Measurements from ENCODE around the gene GPR89A.

The GPR89A gene

DNA sequence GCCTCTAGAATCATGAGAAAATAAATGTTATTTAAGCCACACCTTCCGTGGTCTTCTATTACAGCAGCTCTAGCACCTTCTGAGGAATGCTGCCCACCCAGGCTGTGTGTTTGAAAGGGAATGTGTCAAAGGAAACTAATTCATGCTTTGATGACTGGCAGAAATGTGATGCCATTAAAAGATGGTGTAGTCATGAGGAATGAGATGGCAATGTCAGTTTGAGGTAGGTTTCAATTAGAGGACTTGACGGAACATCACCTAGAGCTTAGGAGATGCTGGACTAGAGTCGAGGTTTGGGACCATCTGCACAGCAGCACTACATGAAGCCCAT, 88.8 kb downstream of the GPR89A start (continued):
- TF ChIP-seq PPARA (CRISPR knock-in tag; IDR thresholded peaks at IDR 0.05; ENCODE audit: borderline replicate concordance): no peak
- TF ChIP-seq BACH2 (CRISPR knock-in tag; IDR thresholded peaks at IDR 0.05; ENCODE audit: borderline replicate concordance): no peak
- no peak for TF ChIP-seq ISL1 (CRISPR knock-in tag; IDR thresholded peaks at IDR 0.05)
- TF ChIP-seq OSR1 (CRISPR knock-in tag; IDR thresholded peaks at IDR 0.05): no peak
- TF ChIP-seq RARB (CRISPR knock-in tag; IDR thresholded peaks at IDR 0.05): no peak

DNA sequence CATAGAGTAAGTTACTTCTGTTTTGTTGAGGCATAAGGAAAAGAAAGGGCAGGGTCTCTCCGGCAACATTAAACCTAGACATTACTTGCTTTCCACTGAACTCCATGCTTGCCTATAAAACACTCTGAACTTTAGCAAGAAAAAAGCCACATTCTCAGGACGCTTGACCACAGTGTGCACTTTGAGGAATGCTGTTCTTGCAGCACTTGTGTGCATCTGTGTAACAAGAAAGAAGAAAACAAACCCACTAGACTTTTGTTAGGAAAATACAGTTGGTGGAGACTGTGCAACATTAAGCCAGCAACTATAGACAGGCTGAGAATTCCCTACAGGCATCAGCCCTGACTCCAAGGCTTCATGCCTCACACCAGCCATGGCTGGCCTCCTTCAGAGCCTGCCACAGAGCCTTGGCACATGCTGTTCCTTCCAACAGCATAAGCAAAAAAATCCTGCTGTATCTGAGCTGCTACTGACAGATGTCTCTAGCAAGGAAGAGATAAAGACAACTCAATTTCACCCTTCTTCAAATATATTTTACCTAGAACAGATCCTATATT, 93.6 kb downstream of the GPR89A start:
- ATAC-seq: no peak
- TF ChIP-seq OSR1 (CRISPR knock-in tag; IDR thresholded peaks at IDR 0.05) (no peak), CSDC2 (CRISPR knock-in tag; IDR thresholded peaks at IDR 0.05) (no peak), ARNTL (CRISPR knock-in tag; IDR thresholded peaks at IDR 0.05; ENCODE audit: borderline replicate concordance, low read depth) (no peak), ZNF8 (CRISPR knock-in tag; IDR thresholded peaks at IDR 0.05) (no peak), SNAI2 (CRISPR knock-in tag; IDR thresholded peaks at IDR 0.05) (no peak), RARB (CRISPR knock-in tag; IDR thresholded peaks at IDR 0.05) (no peak), ZNF70 (CRISPR knock-in tag; IDR thresholded peaks at IDR 0.05) (no peak), TOX (CRISPR knock-in tag; IDR thresholded peaks at IDR 0.05; ENCODE audit: borderline replicate concordance) (no peak), ZFP3 (CRISPR knock-in tag; IDR thresholded peaks at IDR 0.05) (no peak), ISL1 (CRISPR knock-in tag; IDR thresholded peaks at IDR 0.05) (no peak), BACH2 (CRISPR knock-in tag; IDR thresholded peaks at IDR 0.05; ENCODE audit: borderline replicate concordance) (no peak), ZFP30 (CRISPR knock-in tag; IDR thresholded peaks at IDR 0.05) (no peak), TCF4 (CRISPR knock-in tag; IDR thresholded peaks at IDR 0.05; ENCODE audit: borderline replicate concordance) (no peak), ZC3H10 (CRISPR knock-in tag; IDR thresholded peaks at IDR 0.05) (no peak), GLIS3 (CRISPR knock-in tag; IDR thresholded peaks at IDR 0.05) (no peak), PPARA (CRISPR knock-in tag; IDR thresholded peaks at IDR 0.05; ENCODE audit: borderline replicate concordance) (no peak), ZNF565 (CRISPR knock-in tag; conservative IDR thresholded peaks at IDR 0.05; ENCODE audit: low read depth) (no peak)
- TF ChIP-seq, protein P1, sequence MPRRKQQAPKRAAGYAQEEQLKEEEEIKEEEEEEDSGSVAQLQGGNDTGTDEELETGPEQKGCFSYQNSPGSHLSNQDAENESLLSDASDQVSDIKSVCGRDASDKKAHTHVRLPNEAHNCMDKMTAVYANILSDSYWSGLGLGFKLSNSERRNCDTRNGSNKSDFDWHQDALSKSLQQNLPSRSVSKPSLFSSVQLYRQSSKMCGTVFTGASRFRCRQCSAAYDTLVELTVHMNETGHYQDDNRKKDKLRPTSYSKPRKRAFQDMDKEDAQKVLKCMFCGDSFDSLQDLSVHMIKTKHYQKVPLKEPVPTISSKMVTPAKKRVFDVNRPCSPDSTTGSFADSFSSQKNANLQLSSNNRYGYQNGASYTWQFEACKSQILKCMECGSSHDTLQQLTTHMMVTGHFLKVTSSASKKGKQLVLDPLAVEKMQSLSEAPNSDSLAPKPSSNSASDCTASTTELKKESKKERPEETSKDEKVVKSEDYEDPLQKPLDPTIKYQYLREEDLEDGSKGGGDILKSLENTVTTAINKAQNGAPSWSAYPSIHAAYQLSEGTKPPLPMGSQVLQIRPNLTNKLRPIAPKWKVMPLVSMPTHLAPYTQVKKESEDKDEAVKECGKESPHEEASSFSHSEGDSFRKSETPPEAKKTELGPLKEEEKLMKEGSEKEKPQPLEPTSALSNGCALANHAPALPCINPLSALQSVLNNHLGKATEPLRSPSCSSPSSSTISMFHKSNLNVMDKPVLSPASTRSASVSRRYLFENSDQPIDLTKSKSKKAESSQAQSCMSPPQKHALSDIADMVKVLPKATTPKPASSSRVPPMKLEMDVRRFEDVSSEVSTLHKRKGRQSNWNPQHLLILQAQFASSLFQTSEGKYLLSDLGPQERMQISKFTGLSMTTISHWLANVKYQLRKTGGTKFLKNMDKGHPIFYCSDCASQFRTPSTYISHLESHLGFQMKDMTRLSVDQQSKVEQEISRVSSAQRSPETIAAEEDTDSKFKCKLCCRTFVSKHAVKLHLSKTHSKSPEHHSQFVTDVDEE (CRISPR knock-in tag; IDR thresholded peaks at IDR 0.05): no peak
- TF ChIP-seq, protein P2, sequence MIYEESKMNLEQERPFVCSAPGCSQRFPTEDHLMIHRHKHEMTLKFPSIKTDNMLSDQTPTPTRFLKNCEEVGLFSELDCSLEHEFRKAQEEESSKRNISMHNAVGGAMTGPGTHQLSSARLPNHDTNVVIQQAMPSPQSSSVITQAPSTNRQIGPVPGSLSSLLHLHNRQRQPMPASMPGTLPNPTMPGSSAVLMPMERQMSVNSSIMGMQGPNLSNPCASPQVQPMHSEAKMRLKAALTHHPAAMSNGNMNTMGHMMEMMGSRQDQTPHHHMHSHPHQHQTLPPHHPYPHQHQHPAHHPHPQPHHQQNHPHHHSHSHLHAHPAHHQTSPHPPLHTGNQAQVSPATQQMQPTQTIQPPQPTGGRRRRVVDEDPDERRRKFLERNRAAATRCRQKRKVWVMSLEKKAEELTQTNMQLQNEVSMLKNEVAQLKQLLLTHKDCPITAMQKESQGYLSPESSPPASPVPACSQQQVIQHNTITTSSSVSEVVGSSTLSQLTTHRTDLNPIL (CRISPR knock-in tag; IDR thresholded peaks at IDR 0.05; ENCODE audit: low read depth): no peak
- TF ChIP-seq, protein P3, sequence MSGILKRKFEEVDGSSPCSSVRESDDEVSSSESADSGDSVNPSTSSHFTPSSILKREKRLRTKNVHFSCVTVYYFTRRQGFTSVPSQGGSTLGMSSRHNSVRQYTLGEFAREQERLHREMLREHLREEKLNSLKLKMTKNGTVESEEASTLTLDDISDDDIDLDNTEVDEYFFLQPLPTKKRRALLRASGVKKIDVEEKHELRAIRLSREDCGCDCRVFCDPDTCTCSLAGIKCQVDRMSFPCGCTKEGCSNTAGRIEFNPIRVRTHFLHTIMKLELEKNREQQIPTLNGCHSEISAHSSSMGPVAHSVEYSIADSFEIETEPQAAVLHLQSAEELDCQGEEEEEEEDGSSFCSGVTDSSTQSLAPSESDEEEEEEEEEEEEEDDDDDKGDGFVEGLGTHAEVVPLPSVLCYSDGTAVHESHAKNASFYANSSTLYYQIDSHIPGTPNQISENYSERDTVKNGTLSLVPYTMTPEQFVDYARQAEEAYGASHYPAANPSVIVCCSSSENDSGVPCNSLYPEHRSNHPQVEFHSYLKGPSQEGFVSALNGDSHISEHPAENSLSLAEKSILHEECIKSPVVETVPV (CRISPR knock-in tag; IDR thresholded peaks at IDR 0.05): no peak

DNA sequence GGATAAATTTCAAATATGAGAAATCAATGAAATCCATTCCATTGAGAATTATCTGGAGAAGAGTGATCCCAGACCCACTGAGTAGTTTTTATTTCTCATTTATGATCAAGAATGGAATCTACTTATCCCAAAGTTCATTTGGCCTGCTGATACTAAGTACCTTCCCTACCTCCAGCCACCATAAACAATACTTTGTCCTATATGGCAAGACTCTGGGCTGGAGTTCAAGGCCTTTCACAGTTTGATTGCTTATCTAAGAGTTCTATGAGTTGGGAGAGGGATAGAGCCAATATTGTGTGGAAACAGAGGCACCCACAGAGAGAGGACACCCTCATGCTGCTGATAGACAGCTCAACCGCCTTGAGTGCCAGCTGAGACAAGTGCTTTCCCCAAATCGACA, 94.3 kb downstream of the GPR89A start:
- no peak for TF ChIP-seq BACH2 (CRISPR knock-in tag; IDR thresholded peaks at IDR 0.05; ENCODE audit: borderline replicate concordance)
- TF ChIP-seq ZNF565 (CRISPR knock-in tag; conservative IDR thresholded peaks at IDR 0.05; ENCODE audit: low read depth): no peak
- no peak for ATAC-seq

DNA sequence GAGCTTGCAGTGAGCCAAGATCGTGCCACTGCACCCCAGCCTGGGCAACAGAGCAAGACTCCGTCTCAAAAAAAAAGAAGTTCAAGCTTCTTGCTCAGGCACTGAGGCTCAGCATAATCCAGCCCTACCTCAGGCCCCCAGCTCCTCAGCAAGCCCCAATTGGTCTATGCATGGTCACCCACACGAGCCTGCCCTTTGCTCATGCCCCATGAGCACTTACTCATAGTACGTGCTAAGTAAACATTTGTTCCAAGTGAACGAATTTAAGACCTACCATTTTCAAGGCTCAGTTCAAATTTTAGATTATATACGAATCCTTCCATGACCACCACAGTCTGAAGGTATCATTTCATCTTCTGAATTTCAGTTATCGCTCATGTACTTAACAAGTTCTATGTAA, 95.0 kb downstream of the GPR89A start:
- ATAC-seq: no peak
- TF ChIP-seq BACH2 (CRISPR knock-in tag; IDR thresholded peaks at IDR 0.05; ENCODE audit: borderline replicate concordance): no peak
- TF ChIP-seq ARNTL (CRISPR knock-in tag; IDR thresholded peaks at IDR 0.05; ENCODE audit: borderline replicate concordance, low read depth): no peak
- TF ChIP-seq, protein P2 (CRISPR knock-in tag; IDR thresholded peaks at IDR 0.05; ENCODE audit: low read depth): no peak
- TF ChIP-seq, protein P3 (CRISPR knock-in tag; IDR thresholded peaks at IDR 0.05): no peak
- no peak for TF ChIP-seq ZFP3 (CRISPR knock-in tag; IDR thresholded peaks at IDR 0.05)

Data from SK-N-SH treated with all-trans-retinoic acid at 6 μM for 48 hours (cell line).